Measurements from ENCODE around the gene KHK. TPM values are rescaled to one million over a fixed set of nuclear protein-coding genes. Genes with fewer than 3 reads are reported as not detected.

Gene KHK
- total and polyA plus RNA-seq, 9 of the 15 experiments (the other 6 are each of a cell fraction or from before 2014, with no cell fraction given) = 1.5 to 10.7 (median 5.2) TPM

DNA sequence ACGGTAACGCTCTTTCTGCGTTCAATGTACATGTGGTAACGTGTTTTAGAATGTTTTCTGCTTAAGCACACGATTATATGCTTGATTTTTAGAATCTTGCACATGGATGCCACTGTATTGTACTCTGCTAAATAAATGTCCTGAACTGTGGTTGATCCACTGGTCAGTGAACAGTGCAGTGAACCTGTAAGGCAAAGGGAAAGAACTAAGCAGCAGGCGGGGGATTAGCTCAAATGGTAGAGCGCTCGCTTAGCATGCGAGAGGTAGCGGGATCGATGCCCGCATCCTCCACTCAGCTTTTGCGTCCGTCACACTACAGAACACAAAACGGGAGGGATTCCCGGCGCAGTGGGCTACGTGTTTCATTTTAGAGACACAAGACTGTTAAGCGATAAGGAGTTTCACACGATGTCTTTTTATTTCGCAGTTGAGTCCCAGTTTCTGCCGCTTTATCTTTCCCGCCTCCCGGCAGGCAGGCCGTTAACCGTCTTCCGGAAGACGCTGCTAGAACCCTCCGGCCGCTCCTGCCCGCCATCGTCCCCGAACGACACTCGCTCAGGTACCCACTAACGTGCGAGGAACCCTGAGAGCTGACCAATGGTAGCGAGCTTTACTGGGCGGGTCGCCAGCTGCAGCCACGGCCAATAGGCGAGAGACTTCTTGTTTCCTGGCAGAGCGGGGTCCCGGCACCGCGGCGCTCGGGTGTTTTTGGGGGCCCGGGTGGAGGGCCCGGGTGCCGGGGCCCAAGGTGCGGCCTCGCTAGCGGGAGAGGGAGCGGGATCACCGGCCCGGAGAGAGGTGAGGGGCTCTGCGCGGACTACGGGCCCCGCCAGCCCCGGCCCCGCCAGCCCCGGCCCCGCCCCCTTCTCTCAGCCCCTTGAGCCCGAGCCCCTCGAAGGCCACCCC is 35.3 kb upstream of the KHK start, which contains the start of gene AGBL5 (continued):
- TF ChIP-seq RAD51 (IDR thresholded peaks at IDR 0.05; ENCODE audit: borderline replicate concordance, low read depth) = no peak
- TF ChIP-seq TFAP4 (CRISPR knock-in tag; IDR thresholded peaks at IDR 0.05; ENCODE audit: borderline replicate concordance) = peak; percentile 90
- 0 out of 2 replicates have a peak, but pooled peaks have one; percentile 8 for TF ChIP-seq TAL1 (IDR thresholded peaks at IDR 0.05)
- peak; percentile 61; the same call in 1 of the 2 replicates for TF ChIP-seq ZNF175 (CRISPR knock-in tag; IDR thresholded peaks at IDR 0.05; ENCODE audit: low read depth)
- peak; percentile 67 for TF ChIP-seq EP300 (IDR thresholded peaks at IDR 0.05; ENCODE audit: low read length)
- TF ChIP-seq RBM39 (optimal IDR thresholded peaks at IDR 0.05; ENCODE audit: low read depth, low read length) = peak; percentile 66
- TF ChIP-seq TBP (optimal IDR thresholded peaks at IDR 0.05; ENCODE audit: low read depth, low read length) = peak; percentile 98
- TF ChIP-seq TOE1 (IDR thresholded peaks at IDR 0.05; ENCODE audit: borderline replicate concordance) = peak; percentile 61
- TF ChIP-seq TOE1 (CRISPR knock-in tag; IDR thresholded peaks at IDR 0.05; ENCODE audit: borderline replicate concordance, low read depth) = peak; percentile 73; the same call in 1 of the 2 replicates
- TF ChIP-seq CSDE1 (IDR thresholded peaks at IDR 0.05) = peak in 1 of 2 experiments; percentile 83; a peak in 2 of 4 replicates
- no peak for TF ChIP-seq ZKSCAN8 (CRISPR knock-in tag; IDR thresholded peaks at IDR 0.05)
- no peak for TF ChIP-seq SPI1 (IDR thresholded peaks at IDR 0.05; ENCODE audit: borderline replicate concordance, low read depth, low read length)
- TF ChIP-seq ADNP (tag; IDR thresholded peaks at IDR 0.05) = peak; percentile 47; the same call in 1 of the 2 replicates
- TF ChIP-seq FOSL1 (tag; conservative IDR thresholded peaks at IDR 0.05) = peak; percentile 67
- TF ChIP-seq ZNF3 (CRISPR knock-in tag; IDR thresholded peaks at IDR 0.05) = 0 out of 2 replicates have a peak, but pooled peaks have one; percentile 12
- 0 out of 2 replicates have a peak, but pooled peaks have one; percentile 21 for TF ChIP-seq ELF4 (CRISPR knock-in tag; IDR thresholded peaks at IDR 0.05)
- peak; percentile 88 for TF ChIP-seq RNF2 (IDR thresholded peaks at IDR 0.05)
- TF ChIP-seq, protein P1, sequence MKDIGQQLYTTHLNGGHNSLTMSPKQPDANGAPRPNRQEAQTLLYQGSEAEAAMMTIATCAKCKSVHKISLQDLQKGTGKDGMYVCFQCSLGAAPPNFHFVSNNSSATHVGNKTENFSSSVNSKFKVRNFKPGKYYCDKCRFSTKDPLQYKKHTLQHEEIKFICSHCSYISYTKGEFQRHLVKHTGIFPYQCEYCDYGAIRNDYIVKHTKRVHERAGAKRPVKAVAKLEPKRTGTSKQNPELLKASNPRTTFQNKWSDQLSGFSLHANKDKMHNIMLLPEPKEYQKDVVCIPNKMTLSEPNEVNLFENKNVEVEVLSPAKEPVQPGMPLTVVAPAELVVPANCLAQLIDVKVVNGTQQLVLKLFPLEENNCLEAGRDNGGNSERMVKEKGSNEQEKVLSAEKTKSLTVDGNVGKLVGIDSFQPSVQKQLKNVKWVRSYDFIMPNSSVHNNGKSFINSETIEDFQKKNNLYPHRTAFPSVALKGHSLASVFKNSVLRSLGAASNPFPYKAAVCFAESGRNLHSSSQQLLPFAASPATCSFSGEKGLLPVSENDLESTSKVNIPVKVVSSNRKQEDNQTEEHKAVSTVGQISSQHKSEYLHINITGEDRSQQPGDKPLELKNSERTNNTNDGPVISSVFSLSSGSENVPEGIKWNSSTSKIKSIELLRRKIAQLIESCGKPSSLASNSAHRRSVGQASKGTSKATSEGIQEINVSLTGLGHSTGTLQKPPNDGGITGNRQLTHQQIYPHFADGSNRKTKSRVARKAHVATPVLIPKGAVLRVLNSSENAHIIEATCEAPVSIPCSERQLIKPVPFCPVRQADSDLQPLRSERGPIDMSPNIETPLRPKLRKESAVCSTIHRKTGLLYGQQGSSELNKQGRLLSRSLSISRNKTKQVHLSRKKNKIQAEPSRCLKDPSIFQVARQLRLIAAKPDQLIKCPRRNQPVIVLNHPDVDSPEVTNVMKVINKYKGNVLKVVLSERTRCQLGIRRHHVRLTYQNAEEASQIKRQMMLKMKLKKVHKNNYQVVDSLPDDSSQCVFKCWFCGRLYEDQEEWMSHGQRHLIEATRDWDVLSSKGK (CRISPR knock-in tag; IDR thresholded peaks at IDR 0.05) = 0 out of 2 replicates have a peak, but pooled peaks have one; percentile 34
- TF ChIP-seq ZSCAN32 (CRISPR knock-in tag; IDR thresholded peaks at IDR 0.05) = peak; percentile 40; the same call in 1 of the 2 replicates
- peak; percentile 88; the same call in 1 of the 2 replicates for TF ChIP-seq FOXP1 (CRISPR knock-in tag; IDR thresholded peaks at IDR 0.05)
- no peak for TF ChIP-seq SETDB1 (IDR thresholded peaks at IDR 0.05; ENCODE audit: low read length)
- TF ChIP-seq MYNN (IDR thresholded peaks at IDR 0.05) = peak; percentile 18; the same call in 1 of the 2 replicates
- TF ChIP-seq MYNN (CRISPR knock-in tag; IDR thresholded peaks at IDR 0.05) = no peak
- peak; percentile 78 for TF ChIP-seq NFYB (IDR thresholded peaks at IDR 0.05; ENCODE audit: extremely low read depth, insufficient read length)
- peak in 1 of 2 experiments; percentile 22; a peak in 1 of 4 replicates for TF ChIP-seq NONO (IDR thresholded peaks at IDR 0.05; ENCODE audit: low read depth in 2 of 2, low read length in 1 of 2)
